HCT116 (cell line): ENCODE measurements around the gene EHMT1. TPM values are rescaled to one million over a fixed set of nuclear protein-coding genes. Genes with fewer than 3 reads are reported as not detected.

Source experiments
- ATAC-seq: fragments of 200-7000 bp; cut with Tn5 transposase; 2 replicates; pipeline ENCODE4 v1.9.1; 2020; ENCODE audit warnings: mild to moderate bottlenecking, moderate library complexity
- BruUV-seq: library from RNA; stranded (reverse); fragments of 400-500 nt; replicated peaks from 2 replicates; lab custom pipeline; 2021; lab: Mats Ljungman, UMichigan
- CTCF ChIA-PET: fragments of 300-600 bp; sonication (Branson Sonifier 250); formaldehyde crosslinking; loops from one replicate; lab custom pipeline; 2021; ENCODE audit warnings: antibody characterized with exemption; lab: Charles Lee
- POLR2A ChIA-PET: fragments of 300-600, 350-600 bp; sonication (Branson Sonifier 250); formaldehyde crosslinking; loops from one replicate; lab custom pipeline; 2021; ENCODE audit warnings: antibody characterized with exemption; lab: Charles Lee
- RAD21 ChIA-PET, 2 experiments: fragments of 300-600 bp; sonication (Branson Sonifier 250); formaldehyde crosslinking; loops; one replicate each; lab custom pipeline; 2023; ENCODE audit warnings: low total read pairs in 2 of 2; ENCODE audit not compliant: uncharacterized antibody in 2 of 2, unreplicated experiment in 2 of 2, low non-redundant PET in 1 of 2; lab: Charles Lee
- DNase-seq: peaks from one replicate; pipeline ENCODE4 v3.0.0-alpha.2; 2010; ENCODE audit warnings: low read depth, low spot score
- H2AFZ ChIP-seq: fragments of 200-600 bp; shearing (Covaris generic), sonication (generic); 2 replicates; pipeline ENCODE4 v1.6.1; 2017; ENCODE audit warnings: low read depth, mixed run types, mixed read lengths, antibody characterized with exemption, low read length; ENCODE audit not compliant: poor library complexity, severe bottlenecking
- H3K27ac ChIP-seq: 2 replicates; pipeline ENCODE4 v1.5.1; 2012; ENCODE audit warnings: low read depth, low read length
- H3K27me3 ChIP-seq: fragments of 200-600 bp; sonication (generic); 2 replicates; pipeline ENCODE4 v1.6.1; 2016; ENCODE audit warnings: mixed run types, low read length, mixed read lengths; ENCODE audit not compliant: insufficient read depth
- H3K36me3 ChIP-seq, 2 experiments: fragments of 200-500 bp in 1 of 2; fragments of 200-600 bp in 1 of 2; sonication (Bioruptor generic) in 1 of 2; sonication (generic) in 1 of 2; 2 replicates each; pipeline versions ENCODE4 v1.5.1 to v1.6.1; 2014 to 2016; ENCODE audit warnings: low read length in 2 of 2, inconsistent platforms in 1 of 2, mixed read lengths in 1 of 2, mixed run types in 1 of 2; ENCODE audit not compliant: insufficient read depth in 2 of 2, control insufficient read depth in 1 of 2
- H3K4me1 ChIP-seq, 2 experiments: fragments of 200-600 bp in 1 of 2; sonication (generic) in 1 of 2; 2 replicates each; pipeline versions ENCODE4 v1.5.1 to v1.6.1; 2012 to 2017; ENCODE audit warnings: low read length in 2 of 2, inconsistent platforms in 1 of 2, mild to moderate bottlenecking in 1 of 2, mixed read lengths in 1 of 2, mixed run types in 1 of 2, moderate library complexity in 1 of 2; ENCODE audit not compliant: insufficient read depth in 2 of 2, control insufficient read depth in 1 of 2
- H3K4me2 ChIP-seq: fragments of 200-600 bp; sonication (generic); 2 replicates; pipeline ENCODE4 v1.6.1; 2017; ENCODE audit warnings: mixed run types, low read length, mixed read lengths
- H3K4me3 ChIP-seq, 2 experiments: fragments of 200-600 bp in 1 of 2; sonication (generic) in 1 of 2; replicated peaks in 1 of 2; 2 replicates each; pipeline ENCODE4 v1.5.1; 2011 to 2016; ENCODE audit warnings: low read length in 2 of 2, control low read depth in 1 of 2, low read depth in 1 of 2, mild to moderate bottlenecking in 1 of 2, mixed read lengths in 1 of 2, mixed run types in 1 of 2
- H3K79me2 ChIP-seq: fragments of 200-600 bp; sonication (generic); 2 replicates; pipeline ENCODE4 v1.6.1; 2017; ENCODE audit warnings: mild to moderate bottlenecking, mixed run types, low read length, moderate library complexity, mixed read lengths; ENCODE audit not compliant: insufficient read depth
- H3K9ac ChIP-seq: fragments of 200-600 bp; sonication (generic); 2 replicates; pipeline ENCODE4 v1.6.1; 2016; ENCODE audit warnings: low read length, mixed read lengths
- H3K9me2 ChIP-seq: fragments of 200-600 bp; sonication (generic), shearing (Covaris generic); 2 replicates; pipeline ENCODE4 v1.6.1; 2017; ENCODE audit warnings: mixed run types, mild to moderate bottlenecking, moderate library complexity; ENCODE audit not compliant: insufficient read depth
- H3K9me3 ChIP-seq, 2 experiments: fragments of 200-500 bp in 1 of 2; fragments of 200-600 bp in 1 of 2; sonication (Bioruptor generic) in 1 of 2; sonication (generic) in 1 of 2; 2 replicates each; pipeline ENCODE4 v1.6.1; 2014 to 2017; ENCODE audit warnings: low read length in 2 of 2, mixed read lengths in 2 of 2, inconsistent platforms in 1 of 2, low read depth in 1 of 2, mild to moderate bottlenecking in 1 of 2, mixed run types in 1 of 2, moderate library complexity in 1 of 2; ENCODE audit not compliant: control insufficient read depth in 1 of 2, insufficient read depth in 1 of 2
- H4K20me1 ChIP-seq: fragments of 200-600 bp; sonication (generic), shearing (Covaris generic); 2 replicates; pipeline ENCODE4 v1.6.1; 2017; ENCODE audit warnings: mixed run types, mild to moderate bottlenecking, moderate library complexity; ENCODE audit not compliant: insufficient read depth
- CBX3 ChIP-seq: IDR thresholded peaks from 2 replicates; pipeline ENCODE4 v1.6.1; 2012; ENCODE audit warnings: low read depth
- CEBPB ChIP-seq: IDR thresholded peaks from 2 replicates; pipeline ENCODE4 v1.6.1; 2012; ENCODE audit warnings: low read depth
- EGR1 ChIP-seq: IDR thresholded peaks from 2 replicates; pipeline ENCODE4 v1.6.1; 2012; ENCODE audit warnings: low read depth
- ELF1 ChIP-seq: IDR thresholded peaks from 2 replicates; pipeline ENCODE4 v1.6.1; 2012; ENCODE audit warnings: low read depth, borderline replicate concordance
- EZH2 ChIP-seq: fragments of 200-600 bp; sonication (generic); IDR thresholded peaks from 2 replicates; pipeline ENCODE4 v1.6.1; 2017; ENCODE audit warnings: antibody characterized with exemption, mixed run types
- FOSL1 ChIP-seq: IDR thresholded peaks from 2 replicates; pipeline ENCODE4 v1.6.1; 2012; ENCODE audit warnings: low read depth
- JUND ChIP-seq: IDR thresholded peaks from 2 replicates; pipeline ENCODE4 v1.6.1; 2012
- SIN3A ChIP-seq: IDR thresholded peaks from 2 replicates; pipeline ENCODE4 v1.6.1; 2012; ENCODE audit warnings: low read depth
- TCF7L2 ChIP-seq: IDR thresholded peaks from 2 replicates; pipeline ENCODE4 v1.7.0; 2011; ENCODE audit warnings: borderline replicate concordance, inconsistent platforms; ENCODE audit not compliant: insufficient read depth, insufficient read length; ENCODE audit errors: extremely low read depth
- intact Hi-C: fragments of 100-400 bp; cut with micrococcal nuclease; formaldehyde crosslinking; loops from 2 replicates; pipeline ENCODE4 v1.10.0; 2022
- total RNA-seq: library from RNA; stranded (reverse); gene quantifications from one replicate; pipeline ENCODE4 v1.2.1, GENCODE V29; 2021; ENCODE audit not compliant: unreplicated experiment
- TF ChIP-seq, protein P1 (sequence below): IDR thresholded peaks from 2 replicates; pipeline ENCODE4 v1.6.1; 2012; ENCODE audit warnings: low read depth
- TF ChIP-seq, protein P2 (sequence below): IDR thresholded peaks from 2 replicates; pipeline ENCODE4 v1.6.1; 2012
- TF ChIP-seq, protein P3 (sequence below): IDR thresholded peaks from 2 replicates; pipeline ENCODE4 v1.6.1; 2011; ENCODE audit warnings: mild to moderate bottlenecking, low read length, moderate library complexity; ENCODE audit not compliant: insufficient replicate concordance; ENCODE audit errors: extremely low read depth
- TF ChIP-seq, protein P4 (sequence below): IDR thresholded peaks from 2 replicates; pipeline ENCODE4 v1.6.1; 2012

The EHMT1 gene
- total RNA-seq, 1 experiment from 2014 or later: 86.1 TPM

DNA sequence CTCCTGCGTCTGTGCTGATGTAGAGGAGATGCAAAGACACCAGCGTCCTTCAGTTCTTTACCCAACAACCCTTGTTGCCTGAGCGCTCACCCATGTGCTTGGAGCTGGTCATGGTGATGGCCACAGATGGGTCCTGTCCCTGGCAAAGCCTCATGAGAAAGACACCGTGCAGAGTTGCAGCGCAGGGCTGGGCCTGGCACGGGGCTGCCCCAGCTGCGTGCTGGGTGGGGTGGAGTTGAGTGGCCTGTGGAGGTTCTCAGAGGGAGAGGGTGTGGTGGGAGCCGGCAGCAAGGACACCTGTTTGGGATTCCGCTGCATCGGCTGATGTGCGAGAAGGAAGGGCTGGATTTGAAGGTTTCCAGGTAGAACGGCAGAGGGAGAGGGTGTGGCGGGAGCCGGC is 133.6 kb downstream of the EHMT1 start:
- no peaks in the 10 kb centered on the region; a peak in 1 of 4 replicates for H3K9me3 ChIP-seq
- peaks cover 3 to 8% of the 10 kb centered on the region in 2 experiments; a peak in 2 of 4 replicates for H3K36me3 ChIP-seq
- H3K4me1 ChIP-seq: peaks cover 5 to 8% of the 10 kb centered on the region in 2 experiments; a peak in 3 of 4 replicates
- H3K27me3 ChIP-seq: no peaks in the 10 kb centered on the region
- POLR2A ChIA-PET: no interaction called here
- H3K79me2 ChIP-seq: peaks cover 28% of the 10 kb centered on the region
- H3K4me2 ChIP-seq: no peak overlapping the region
- H3K4me3 ChIP-seq: no peak overlapping the region
- DNase-seq: no peak
- CTCF ChIA-PET: no interaction called here
- H2AFZ ChIP-seq: no peak overlapping the region
- no peak overlapping the region for H3K9ac ChIP-seq
- no peak for ATAC-seq
- no peak for TF ChIP-seq FOSL1
- no peak for TF ChIP-seq SIN3A
- no peak for TF ChIP-seq TCF7L2
- TF ChIP-seq, protein P1, sequence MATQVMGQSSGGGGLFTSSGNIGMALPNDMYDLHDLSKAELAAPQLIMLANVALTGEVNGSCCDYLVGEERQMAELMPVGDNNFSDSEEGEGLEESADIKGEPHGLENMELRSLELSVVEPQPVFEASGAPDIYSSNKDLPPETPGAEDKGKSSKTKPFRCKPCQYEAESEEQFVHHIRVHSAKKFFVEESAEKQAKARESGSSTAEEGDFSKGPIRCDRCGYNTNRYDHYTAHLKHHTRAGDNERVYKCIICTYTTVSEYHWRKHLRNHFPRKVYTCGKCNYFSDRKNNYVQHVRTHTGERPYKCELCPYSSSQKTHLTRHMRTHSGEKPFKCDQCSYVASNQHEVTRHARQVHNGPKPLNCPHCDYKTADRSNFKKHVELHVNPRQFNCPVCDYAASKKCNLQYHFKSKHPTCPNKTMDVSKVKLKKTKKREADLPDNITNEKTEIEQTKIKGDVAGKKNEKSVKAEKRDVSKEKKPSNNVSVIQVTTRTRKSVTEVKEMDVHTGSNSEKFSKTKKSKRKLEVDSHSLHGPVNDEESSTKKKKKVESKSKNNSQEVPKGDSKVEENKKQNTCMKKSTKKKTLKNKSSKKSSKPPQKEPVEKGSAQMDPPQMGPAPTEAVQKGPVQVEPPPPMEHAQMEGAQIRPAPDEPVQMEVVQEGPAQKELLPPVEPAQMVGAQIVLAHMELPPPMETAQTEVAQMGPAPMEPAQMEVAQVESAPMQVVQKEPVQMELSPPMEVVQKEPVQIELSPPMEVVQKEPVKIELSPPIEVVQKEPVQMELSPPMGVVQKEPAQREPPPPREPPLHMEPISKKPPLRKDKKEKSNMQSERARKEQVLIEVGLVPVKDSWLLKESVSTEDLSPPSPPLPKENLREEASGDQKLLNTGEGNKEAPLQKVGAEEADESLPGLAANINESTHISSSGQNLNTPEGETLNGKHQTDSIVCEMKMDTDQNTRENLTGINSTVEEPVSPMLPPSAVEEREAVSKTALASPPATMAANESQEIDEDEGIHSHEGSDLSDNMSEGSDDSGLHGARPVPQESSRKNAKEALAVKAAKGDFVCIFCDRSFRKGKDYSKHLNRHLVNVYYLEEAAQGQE: no peak
- TF ChIP-seq, protein P2, sequence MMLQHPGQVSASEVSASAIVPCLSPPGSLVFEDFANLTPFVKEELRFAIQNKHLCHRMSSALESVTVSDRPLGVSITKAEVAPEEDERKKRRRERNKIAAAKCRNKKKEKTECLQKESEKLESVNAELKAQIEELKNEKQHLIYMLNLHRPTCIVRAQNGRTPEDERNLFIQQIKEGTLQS: no peak
- TF ChIP-seq, protein P3, sequence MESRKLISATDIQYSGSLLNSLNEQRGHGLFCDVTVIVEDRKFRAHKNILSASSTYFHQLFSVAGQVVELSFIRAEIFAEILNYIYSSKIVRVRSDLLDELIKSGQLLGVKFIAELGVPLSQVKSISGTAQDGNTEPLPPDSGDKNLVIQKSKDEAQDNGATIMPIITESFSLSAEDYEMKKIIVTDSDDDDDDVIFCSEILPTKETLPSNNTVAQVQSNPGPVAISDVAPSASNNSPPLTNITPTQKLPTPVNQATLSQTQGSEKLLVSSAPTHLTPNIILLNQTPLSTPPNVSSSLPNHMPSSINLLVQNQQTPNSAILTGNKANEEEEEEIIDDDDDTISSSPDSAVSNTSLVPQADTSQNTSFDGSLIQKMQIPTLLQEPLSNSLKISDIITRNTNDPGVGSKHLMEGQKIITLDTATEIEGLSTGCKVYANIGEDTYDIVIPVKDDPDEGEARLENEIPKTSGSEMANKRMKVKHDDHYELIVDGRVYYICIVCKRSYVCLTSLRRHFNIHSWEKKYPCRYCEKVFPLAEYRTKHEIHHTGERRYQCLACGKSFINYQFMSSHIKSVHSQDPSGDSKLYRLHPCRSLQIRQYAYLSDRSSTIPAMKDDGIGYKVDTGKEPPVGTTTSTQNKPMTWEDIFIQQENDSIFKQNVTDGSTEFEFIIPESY: no peak
- no peak for TF ChIP-seq CEBPB
- TF ChIP-seq JUND: no peak
- TF ChIP-seq, protein P4, sequence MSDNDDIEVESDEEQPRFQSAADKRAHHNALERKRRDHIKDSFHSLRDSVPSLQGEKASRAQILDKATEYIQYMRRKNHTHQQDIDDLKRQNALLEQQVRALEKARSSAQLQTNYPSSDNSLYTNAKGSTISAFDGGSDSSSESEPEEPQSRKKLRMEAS: no peak
- no peak for TF ChIP-seq EZH2
- no peak for TF ChIP-seq CBX3
- no peak for TF ChIP-seq EGR1
- no peak for TF ChIP-seq ELF1
- no TSS peak for BruUV-seq
- H3K9me2 ChIP-seq: no peaks in the 10 kb centered on the region
- intact Hi-C loops: no loop called here
- RAD21 ChIA-PET: no interaction called here
- 0 out of 2 replicates have a peak, but pooled peaks cover 2% of the 10 kb centered on the region for H4K20me1 ChIP-seq
- no peak overlapping the region for H3K27ac ChIP-seq
